Measurements from ENCODE around the gene PLA2G6. TPM values are rescaled to one million over a fixed set of nuclear protein-coding genes. Genes with fewer than 3 reads are reported as not detected.
"Not testable (repeated sequence)": the region's sequence is repeated elsewhere in the genome, so short reads cannot be mapped to it uniquely, and the experiment has no call there.

Gene PLA2G6
- total RNA-seq, 1 donor = 10.8 TPM

GRCh38 chr22:38177926-38178604, 3.6 kb downstream of the PLA2G6 start:
- TF ChIP-seq CTCF (IDR thresholded peaks at IDR 0.05; ENCODE audit: insufficient read depth, low read depth, low read length) = no peak
- DNase-seq (ENCODE audit: low read depth) = peak; percentile 81
- no peak overlapping the region for H3K4me3 ChIP-seq (ENCODE audit: low read depth, low read length)

GRCh38 chr22:38177571-38177925, 4.1 kb downstream of the PLA2G6 start:
- not testable (repeated sequence) for H3K4me3 ChIP-seq (ENCODE audit: low read depth, low read length); DNase-seq (ENCODE audit: low read depth)

GRCh38 chr22:38177044-38177443, 4.6 kb downstream of the PLA2G6 start:
- TF ChIP-seq CTCF (IDR thresholded peaks at IDR 0.05; ENCODE audit: insufficient read depth, low read depth, low read length) = no peak
- no peak for DNase-seq (ENCODE audit: low read depth)
- H3K4me3 ChIP-seq (ENCODE audit: low read depth, low read length) = no peak overlapping the region

DNA sequence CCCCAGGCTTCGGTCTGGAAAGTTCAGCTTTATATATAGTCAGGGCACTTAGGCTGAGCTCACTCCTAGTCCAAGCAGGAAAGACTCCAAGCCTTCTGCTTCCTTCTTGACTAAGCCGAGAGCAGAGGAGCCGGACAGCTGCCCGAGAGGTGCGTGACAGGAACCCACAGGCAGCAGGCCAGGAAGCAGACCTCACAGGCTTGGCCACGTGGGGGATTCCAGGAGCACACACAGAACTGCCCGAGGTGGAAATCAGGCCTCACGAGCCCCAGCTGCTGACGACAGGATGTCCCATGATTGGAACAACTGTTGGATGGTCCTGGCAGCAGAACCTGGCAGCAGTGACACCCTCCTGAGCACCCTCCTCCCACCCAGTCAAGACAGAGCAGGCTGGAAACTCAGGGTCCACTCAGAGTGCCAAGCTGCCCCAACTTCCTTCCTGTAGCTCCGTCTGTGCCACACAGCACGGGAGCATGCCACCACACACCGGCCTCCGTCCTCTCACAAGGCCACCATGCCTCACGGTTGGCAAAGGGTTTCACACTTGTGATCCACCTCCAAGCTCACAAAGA, 5.4 kb downstream of the PLA2G6 start:
- peak; percentile 86 for DNase-seq (ENCODE audit: low read depth)
- no peak for TF ChIP-seq CTCF (IDR thresholded peaks at IDR 0.05; ENCODE audit: insufficient read depth, low read depth, low read length)
- no peak overlapping the region for H3K4me3 ChIP-seq (ENCODE audit: low read depth, low read length)

- no peak for DNase-seq (ENCODE audit: low read depth)
- no peak for TF ChIP-seq CTCF (IDR thresholded peaks at IDR 0.05; ENCODE audit: insufficient read depth, low read depth, low read length)
- H3K4me3 ChIP-seq (ENCODE audit: low read depth, low read length) = no peak overlapping the region
These were observed 6.2 kb downstream of the PLA2G6 start for GRCh38 chr22:38175206-38176118.

DNA sequence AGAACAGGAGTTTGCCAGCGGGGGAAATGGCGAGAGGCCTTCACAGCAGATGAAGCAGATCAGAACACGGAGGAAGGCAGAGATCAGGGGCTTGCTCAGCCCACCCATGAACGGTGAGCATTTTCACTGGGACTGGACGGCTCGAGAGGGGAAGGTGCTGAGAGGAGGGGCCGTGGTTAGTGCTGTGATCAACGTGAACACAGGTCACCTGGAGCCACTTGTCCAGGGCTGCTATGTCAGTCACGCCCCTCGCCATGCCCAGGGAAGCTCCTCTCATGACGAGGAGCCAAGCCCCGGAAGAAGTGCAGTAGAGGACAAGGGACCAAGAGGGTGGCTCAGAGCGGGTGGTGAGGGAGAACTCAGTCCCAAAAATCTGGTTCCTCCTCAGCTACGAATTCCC, 7.0 kb downstream of the PLA2G6 start:
- no peak for TF ChIP-seq CTCF (IDR thresholded peaks at IDR 0.05; ENCODE audit: insufficient read depth, low read depth, low read length)
- DNase-seq (ENCODE audit: low read depth) = no peak
- no peak overlapping the region for H3K4me3 ChIP-seq (ENCODE audit: low read depth, low read length)

DNA sequence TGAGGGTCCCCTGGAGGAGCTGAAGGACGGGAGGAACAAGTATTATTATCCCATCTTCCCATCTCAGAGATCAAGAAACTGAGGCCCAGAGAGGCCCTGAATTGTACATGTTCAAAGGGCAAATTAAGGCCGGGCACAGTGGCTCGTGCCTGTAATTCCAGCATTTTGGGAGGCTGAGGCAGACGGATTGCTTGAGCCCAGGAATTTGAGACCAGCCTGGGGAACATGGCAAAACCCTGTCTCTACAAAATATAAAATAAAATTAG, 8.1 kb downstream of the PLA2G6 start:
- DNase-seq (ENCODE audit: low read depth) = no peak
- no peak overlapping the region for H3K4me3 ChIP-seq (ENCODE audit: low read depth, low read length)
- no peak for TF ChIP-seq CTCF (IDR thresholded peaks at IDR 0.05; ENCODE audit: insufficient read depth, low read depth, low read length)

Data from fibroblast of villous mesenchyme (primary cell).